GM21526 (cell line): Measurements from ENCODE around the gene PKNOX2.

ENCODE experiments used
- ATAC-seq: cut with Tn5 transposase; IDR thresholded peaks from one replicate; pipeline ENCODE4 v1.9.1; 2021; ENCODE audit warnings: moderate library complexity; ENCODE audit not compliant: unreplicated experiment, low FRiP score

The PKNOX2 gene

DNA sequence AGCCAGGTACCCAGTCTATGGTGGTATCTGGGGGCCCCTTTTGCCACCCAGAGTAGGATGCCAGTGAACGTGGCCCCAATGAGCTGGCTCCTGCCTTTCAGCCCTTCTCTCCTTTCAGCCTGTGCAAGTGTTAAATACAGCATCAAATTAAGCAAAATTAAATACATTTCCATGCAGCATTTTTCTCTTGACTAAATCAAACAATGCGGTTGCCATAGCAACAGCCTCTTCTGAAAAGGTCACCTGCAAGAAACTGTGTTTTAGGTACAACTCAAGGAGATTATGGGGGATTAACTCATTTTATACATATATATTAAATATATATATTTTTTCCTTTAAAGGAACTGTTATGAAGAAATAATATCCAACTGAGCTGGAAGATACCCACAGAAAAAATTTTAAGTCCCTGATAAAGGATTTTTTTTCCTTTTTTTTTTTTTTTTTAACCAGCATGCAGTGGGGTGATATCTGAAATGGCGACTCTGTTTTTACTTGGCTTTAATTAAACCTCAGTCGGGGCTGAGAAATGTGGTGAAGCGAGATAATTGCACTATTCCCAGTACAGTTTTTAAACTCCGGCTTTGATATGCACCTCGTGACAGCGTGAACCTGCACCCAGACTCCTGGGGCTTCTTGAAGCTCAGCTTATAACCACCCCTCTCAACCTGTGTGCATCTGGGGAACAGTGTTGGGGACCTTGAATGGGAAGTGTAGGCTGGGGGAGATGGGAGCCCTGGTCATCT, 115.3 kb downstream of the PKNOX2 start:
- ATAC-seq: no peak

DNA sequence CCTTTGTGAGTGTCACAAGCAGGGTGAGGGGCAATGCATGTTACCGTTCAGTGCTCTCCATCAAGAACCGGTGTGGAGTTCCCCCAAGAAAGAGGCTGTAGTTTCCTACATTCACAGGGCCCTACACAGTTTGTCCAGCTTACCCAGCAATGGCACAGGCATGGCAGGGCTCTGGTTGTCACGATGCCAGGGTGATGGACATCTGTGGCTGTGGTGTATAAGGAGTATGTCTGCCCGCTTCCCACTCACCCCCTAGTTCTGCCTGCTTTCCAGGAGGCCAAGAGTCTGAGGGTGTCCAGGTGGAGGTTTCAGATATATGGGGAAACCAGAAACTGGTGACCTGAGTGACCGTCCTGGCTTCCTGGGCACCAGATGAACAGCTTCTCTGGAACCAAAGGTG, 116.1 kb downstream of the PKNOX2 start:
- ATAC-seq: no peak

DNA sequence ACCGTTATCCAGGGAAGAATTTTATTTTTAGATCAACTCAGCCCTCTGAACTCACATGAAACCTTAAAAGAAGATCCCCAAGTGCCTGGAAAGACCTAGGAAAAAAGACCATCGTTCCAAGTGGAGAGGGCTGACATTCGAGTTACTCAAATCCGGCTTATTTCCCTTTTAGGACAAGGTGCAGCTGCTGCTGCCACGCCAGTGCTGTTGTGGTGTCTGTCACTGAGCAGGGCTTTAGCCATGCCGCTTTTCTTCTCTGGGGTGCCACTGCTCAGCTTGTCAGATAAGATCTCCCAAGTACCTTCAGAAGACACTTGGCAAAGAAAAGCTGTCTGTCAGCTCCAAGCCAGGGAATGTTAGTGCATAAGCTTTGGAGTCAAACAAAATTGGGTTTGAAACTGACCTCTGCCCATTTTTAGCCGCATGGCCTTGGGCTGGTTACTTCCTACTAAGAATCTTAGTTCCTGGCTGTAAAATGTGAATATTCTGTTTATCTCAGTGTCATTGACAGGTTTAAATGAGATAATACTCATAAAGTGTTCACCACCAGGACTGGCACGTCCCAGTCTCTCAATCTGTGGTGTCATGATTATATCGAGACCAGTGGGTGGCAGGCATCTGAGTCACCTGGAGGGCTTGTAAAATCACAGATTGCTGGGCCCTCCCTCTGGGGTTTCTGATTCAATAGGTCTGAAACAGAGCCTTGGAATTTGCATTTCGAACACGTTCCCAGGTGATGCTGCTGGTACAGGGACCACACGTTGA, 117.5 kb downstream of the PKNOX2 start:
- ATAC-seq: no peak

DNA sequence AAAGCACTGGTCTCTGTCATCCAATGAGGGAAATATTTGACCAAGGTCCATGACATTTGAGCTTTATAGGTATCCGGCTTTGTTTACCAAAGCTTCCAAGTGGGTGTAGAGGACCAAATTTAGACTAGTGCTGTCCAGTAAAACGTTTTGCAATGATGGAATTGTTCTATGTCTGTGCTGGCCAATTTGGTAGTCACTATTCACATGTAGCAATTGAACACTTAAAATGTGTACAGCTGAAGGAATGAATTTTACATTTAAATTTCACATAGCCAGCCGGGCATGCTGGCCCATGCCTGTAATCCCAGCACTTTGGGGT, 118.0 kb downstream of the PKNOX2 start:
- no peak for ATAC-seq

DNA sequence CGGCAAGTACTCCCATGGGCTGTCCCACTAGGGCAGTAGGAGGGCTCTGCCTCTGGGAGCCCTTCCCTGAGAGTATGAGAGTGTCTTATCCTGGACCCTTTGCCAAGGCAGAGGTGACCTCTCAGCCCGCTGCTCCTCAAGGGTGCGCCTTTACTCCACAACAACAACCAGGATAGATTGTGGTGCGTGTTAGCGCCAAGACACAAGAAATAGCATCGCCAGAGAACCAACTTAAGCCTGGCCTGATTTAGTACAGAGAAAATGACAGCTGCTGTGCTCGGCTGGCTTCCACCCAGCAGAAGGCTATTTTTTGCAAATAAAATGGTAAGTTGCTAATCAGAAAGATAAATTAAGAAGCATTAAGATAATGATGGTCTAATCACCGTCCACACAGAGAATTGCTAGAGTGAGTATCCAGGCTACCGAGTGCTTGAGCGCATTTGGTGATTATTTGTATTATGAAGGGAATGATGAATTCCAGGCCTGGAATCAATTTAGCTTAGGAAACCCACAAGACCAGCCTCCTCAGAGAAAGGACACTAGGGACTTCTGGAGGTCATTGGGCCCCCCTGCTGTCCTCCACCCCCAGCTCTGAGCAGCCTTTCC, 119.8 kb downstream of the PKNOX2 start:
- no peak for ATAC-seq

DNA sequence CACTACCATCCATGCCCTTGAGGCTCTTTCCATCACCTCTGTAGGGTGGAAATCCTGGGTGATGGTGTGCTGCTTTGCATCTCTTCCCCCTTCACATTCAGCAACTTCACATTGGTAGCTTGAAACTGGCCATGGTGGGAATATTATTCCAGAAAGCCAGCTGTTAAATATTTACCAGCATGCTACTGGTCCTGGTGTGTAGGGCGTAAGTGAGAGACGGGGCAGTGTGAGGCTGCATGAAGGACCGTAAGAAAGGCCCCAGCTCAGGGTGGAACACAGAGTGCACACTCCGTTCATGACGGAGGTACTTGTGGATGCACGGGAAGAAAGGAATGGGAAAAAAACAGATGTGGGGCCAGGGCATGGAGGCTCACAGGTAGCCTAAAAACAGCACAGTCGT, 121.3 kb downstream of the PKNOX2 start:
- no peak for ATAC-seq

DNA sequence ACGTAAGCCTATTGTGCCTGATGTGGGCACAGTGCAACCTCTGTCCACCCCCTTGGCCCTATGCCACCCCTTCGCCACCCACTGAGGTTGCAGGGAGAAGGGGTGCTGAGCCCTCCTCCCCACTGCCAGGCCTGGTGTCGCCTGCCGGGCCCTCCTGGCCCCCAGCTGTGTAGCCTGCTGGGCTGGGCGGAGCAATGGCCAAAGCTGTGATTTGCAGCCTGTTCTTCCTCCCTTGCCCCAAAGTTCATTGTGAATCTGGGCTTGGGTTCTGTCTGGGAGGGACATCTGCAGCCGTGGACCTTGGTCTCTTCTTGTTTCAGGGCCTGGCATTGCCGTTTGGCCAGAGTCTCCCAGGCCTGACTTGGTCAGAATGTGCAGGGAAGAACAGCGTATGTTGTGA, 121.9 kb downstream of the PKNOX2 start:
- ATAC-seq: no peak

DNA sequence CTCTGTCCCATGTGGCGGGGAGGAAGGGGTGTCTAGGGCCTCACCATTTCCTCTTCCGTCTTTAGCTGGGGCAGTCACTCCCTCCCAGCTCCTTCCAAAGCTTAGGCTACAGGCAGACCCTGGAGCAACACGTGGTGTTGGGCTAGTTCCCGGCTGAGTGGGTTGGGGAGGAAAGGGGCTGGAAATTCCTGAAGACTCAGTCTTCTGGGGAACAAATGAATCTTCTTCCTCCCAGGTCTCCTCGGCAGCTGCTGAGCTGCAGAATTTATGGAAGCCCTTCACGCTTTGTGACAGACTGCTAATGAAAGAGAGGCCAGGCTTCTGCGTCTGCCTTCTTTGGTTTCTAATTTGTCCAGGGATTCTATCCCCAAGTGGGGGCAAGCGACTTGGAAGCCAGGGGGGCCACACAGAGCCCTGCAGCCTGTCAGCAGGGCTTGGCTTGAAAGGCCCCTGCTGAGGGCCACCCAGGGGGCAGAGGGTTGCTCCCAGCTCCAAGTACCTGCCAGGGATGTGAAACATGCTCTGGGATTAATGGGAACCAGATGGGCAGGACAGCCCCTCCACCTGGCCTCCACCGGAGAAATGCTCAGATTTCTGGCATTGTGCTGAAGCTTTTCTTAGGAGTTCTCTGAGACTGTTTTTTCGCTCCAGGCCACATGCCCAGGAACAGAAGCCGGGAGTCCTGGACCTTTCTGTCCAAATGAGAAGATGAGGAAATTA, 123.1 kb downstream of the PKNOX2 start:
- no peak for ATAC-seq

DNA sequence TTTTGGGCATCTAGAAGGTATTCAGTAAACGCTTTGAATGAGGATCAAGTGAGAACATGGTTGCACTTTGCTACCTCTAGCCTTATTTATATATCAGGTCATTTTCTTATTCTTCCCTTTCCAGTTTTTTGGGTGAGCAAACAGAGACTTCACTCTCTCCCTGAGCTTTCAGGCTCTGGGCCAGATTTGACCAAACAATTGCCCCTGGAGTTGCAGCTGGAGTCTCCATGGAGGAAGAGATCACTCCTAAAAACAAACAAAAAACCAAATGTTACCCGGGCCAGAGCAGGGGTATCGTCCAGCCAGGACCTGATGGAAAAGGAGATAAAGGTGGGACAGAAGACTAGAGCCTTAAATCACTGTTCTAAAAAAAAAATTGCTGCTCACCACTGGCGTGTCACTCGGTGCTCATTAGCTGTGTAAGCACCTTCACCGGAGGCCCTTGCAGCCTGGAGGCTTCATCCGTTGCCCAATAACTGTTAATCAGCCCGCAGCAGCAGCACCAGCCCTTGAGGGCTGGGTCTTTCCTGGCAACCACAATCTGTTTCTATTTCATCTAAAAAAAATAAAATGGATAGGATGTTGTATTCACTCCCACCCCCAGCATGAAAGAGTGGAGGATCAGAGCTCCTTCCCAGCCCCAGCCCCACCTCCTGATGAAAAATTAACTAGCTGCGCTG, 125.0 kb downstream of the PKNOX2 start:
- ATAC-seq: no peak

DNA sequence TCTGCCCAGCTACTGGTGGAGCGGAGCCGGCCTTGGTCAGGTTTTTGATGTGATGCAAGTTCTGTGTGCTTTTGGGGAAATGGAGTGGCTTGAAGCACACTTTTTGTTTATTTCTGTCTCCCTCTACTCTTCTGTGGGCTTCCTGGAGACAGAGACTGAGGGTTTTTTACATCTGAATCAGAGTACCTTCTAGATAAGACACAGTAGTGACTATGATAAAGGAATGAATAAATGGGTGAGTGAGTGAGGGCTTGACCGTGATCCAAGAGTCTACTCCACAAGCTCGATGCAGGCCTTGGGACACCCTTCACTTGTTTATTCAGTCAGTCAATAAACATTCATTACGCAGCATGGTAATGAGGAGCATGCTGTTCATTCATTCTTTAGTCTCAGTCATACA, 125.7 kb downstream of the PKNOX2 start:
- ATAC-seq: no peak

DNA sequence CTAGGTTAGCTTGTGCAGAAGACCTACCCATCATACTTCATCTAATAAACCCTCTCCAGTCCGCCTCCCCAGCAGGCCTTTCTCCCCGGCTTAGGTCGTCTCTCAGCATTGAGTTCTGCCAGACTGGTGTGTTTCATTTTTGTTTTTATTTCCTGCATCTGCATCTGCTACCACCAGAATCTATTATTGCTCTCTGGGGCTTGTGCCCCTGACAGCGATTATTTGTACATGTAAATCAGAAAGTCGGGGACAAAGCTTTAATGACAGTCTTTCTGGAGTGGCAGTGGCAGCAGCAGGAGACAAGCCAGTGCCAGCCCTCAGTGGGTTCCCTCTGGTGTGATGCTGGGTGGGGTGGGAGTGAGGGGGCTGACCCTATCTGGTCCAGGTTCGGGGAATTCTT, 127.5 kb downstream of the PKNOX2 start:
- ATAC-seq: no peak

DNA sequence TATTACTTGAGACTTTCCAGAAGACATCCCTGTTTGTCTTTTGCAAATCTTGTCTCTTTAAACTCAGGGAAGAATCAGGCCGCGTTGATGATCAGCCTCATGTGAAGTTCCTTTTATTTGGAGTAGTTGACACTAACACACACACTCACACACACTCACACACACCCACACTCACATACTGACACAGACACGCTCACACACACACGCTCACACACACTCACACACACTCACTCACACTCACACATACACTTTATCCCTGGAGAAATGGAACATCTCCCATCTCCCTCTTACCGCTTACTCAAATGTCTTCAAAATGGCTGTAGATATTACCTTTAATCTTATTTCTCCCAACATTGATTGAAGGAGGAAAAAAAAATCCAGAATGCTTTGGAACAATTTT, 129.0 kb downstream of the PKNOX2 start:
- ATAC-seq: no peak

DNA sequence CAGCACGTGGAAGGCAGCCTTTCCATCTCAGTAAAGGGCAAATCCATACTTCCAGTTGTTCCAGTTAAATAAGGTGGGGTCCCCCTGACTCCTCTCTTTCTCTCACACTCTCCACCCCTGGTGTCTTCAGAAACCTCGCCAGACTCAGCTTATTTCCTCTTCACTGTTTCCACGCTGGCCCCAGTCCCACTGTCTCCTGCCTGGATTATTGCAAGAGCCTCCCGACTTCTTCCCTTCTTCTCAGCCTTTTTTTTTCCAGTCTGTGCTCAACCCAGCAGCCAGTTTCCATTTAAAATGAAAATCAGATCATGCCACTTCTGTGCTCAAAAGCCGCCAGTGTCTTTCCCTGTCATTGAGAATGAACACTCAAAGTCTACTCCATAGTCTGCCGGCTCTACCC, 131.4 kb downstream of the PKNOX2 start:
- ATAC-seq: no peak

DNA sequence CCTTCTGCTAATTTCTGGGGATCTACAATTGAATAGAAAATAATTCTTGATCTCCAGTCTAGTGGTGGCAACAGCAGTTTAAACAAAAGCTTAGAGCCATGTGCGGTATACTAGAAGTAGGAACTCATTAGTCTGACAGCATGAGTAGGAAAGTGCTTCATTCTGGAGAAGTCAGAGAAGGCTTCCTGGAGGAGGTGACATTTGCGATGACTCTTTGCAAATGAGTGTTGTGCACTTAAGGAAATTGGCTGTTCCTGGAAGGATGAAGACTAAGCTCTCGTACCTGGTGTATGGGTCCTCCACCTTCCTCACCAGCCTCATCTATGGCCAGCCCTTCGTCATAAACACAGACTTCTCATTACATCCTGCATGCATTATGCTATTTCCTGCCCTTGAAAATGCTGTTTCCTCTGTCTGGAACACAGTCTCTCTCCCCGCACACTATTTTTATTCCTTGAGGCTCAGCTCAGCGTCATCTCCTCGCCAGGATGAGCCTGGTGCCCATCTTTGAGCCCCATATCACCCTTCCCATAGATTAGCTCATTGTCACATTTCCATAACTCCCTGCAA, 132.9 kb downstream of the PKNOX2 start:
- ATAC-seq: no peak

DNA sequence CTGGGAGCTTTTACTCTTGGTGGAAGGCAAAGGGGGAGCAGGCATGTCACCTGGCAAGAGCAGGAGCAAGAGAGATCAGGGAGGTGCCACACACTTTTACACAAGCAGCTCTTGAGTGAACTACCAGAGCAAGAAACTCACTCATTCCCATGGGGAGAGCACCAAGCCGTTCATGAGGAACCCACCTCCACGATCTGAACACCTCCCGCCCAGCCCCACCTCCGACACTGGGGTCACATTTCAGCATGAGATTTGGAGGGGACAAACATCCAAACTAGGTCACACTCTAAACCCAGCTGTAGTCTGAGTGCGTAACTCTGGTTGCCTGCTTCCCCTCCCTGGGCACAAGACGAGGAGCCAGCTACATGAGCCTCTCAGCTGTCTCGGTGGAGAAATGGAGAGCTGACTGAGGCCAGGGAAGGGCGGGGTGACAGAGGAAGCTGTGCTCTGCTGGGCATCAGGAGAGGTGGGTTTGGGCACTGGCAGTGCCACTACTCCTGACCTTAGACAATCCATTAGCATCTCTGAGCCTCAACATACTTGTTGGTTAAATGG, 134.6 kb downstream of the PKNOX2 start:
- no peak for ATAC-seq

DNA sequence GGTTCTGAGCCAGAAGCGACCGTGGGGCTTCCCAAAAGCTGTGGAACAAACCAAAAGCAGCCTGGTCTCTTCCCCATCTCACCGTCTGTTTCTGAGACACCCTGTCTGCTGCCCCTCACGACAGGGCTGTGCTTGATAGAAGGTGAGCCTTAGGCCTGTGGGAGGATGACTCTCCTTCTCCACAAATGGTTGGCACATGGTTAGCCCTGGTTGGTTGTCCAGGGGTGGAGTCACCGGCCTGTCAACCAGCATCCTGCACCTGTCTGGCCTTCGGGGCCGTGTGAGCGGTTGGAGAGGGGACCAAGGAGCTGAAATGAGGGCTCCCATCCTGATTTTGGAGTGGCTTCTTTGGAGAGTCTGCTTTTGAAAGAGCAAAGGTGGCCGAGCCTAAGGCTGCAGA, 135.3 kb downstream of the PKNOX2 start:
- no peak for ATAC-seq

DNA sequence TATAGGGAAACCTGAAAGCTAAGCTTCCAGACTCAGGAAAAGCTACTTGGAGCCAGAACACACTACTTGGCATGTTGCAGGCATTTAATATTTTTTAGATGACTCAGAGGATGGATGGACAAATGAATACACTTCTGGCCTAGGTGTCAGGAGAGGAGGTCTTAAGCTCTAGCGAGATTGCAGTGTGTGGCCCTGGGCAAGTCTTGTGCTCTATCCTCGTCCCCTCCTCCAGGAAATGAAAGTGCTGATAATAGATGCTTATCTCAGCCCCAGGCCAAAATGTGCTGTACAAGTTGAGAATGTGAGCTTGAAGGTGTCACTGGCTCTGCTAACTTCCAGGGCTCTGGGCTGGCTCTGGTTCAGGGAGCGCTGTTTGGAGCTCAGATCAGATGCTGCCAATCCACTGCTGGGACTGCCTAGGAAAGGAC, 136.3 kb downstream of the PKNOX2 start:
- no peak for ATAC-seq

DNA sequence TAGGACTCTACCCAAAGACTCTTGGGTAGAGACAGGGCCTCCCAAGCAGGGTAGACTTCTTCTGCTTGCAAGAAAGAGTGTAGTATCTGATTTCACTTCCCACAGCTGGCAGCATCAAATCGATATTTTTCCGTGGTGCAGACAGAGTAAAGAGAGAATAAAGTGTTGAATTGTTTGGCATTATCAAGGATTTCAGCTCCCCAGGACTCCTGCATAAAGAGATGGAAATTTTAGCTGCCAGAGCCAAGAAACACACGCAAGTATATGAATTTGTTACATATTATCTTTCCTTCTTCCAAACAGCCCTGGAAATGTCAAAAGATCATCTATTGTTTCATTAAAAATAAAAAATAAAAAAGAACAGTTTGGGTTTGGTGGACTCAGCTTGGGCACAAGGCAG, 136.8 kb downstream of the PKNOX2 start:
- ATAC-seq: no peak

DNA sequence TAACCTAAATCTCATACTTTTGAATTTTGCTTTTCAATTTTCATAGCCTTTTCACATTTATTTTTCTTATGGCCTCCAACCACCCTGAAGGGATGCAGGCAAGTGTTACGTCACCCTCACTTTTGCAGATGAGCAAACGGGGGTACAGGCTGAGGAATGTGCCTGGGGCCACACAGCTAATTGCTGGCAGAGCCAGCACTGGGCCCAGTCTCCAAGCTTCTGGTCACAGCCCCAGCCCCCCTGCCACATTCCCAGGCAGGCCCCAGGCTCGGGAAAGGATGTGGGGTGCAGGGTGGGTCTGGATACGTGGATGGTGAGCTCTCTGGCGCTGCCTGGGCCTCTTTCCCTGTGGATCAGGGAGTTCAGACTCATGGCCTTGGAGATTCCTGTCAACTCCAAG, 138.6 kb downstream of the PKNOX2 start:
- ATAC-seq: no peak

DNA sequence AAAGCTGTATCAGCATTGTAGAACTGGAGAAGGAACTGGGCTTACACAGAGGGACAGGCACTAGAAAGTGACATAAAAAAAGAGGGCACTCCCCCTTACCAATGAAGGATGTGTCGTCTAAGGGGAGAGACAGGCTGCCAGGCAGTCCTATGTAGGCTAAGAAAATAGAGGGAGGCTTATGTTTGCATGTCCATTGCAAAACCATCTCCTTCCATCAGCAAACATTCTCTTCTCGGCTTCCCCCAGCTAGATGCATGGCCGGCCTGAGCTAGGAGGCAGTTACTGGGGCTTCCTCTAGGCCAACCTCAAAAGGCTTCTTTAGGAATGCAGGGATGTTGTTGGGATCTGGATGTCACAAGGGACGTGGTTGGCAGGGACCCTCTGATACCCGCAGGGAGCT, 139.1 kb downstream of the PKNOX2 start:
- no peak for ATAC-seq
